HG03175 (cell line): ENCODE data around the gene ZFAND3.
"Not testable (repeated sequence)": the region's sequence is repeated elsewhere in the genome, so short reads cannot be mapped to it uniquely, and the experiment has no call there.

Experiments
- ATAC-seq: cut with Tn5 transposase; IDR thresholded peaks from one replicate; pipeline ENCODE4 v1.9.1; 2021; ENCODE audit warnings: mild to moderate bottlenecking, moderate library complexity; ENCODE audit not compliant: unreplicated experiment

The ZFAND3 gene

DNA sequence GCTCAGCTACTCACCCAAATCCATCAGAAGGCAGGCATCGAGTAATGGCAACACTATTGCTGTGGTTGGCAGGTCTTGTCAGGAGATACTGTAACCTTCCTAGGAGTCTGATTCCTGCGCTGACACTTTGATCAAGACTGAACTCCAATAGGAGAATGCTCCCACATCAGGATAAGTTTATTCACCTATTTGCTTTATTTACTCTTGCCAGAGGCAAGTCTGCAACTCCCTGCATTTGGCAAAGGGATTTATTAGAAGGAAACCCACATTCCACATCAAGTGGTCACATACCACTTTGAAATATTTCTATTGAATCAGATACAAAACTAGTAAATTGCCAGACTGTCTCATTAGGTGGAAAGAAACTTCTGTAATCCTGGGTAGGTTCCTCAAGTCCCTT is 43.5 kb downstream of the ZFAND3 start:
- no peak for ATAC-seq

DNA sequence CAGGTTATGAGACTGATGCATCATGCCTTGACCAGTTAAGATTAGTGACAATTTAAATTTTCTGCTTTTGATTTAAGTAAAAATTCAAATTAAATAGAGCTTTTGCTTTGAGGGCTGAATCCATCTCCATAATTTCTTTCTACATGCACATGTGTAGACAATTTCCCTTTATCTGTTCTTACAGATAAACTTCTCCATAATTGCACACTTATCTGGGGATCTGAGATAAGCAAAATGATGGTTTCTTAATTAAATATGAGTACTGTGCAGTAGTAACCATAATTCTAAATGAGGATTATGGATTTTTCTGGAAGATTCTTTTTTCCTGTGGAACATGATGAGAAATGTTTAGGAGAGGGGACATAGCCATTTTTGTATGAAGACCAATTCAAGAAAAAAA is 44.7 kb downstream of the ZFAND3 start:
- ATAC-seq: no peak

DNA sequence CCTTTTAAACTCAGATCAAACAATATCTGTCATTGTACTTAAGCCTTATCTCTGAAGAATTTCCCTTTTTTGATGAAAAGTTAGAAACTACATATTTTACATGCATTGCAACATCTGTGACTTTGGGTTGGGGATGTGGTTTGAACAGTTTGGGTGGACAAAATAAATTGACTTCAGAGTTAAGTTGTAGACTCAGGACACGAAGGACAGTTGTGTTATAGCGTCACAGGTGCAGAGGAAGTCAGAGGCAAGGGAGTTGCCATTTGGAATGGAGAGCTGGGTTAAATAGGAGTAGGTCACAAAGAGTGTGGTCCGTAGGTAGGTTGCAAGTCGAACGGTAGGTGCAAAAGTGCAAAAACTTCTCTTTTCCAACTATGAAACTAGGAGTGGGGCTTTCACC is 46.0 kb downstream of the ZFAND3 start:
- ATAC-seq: no peak

DNA sequence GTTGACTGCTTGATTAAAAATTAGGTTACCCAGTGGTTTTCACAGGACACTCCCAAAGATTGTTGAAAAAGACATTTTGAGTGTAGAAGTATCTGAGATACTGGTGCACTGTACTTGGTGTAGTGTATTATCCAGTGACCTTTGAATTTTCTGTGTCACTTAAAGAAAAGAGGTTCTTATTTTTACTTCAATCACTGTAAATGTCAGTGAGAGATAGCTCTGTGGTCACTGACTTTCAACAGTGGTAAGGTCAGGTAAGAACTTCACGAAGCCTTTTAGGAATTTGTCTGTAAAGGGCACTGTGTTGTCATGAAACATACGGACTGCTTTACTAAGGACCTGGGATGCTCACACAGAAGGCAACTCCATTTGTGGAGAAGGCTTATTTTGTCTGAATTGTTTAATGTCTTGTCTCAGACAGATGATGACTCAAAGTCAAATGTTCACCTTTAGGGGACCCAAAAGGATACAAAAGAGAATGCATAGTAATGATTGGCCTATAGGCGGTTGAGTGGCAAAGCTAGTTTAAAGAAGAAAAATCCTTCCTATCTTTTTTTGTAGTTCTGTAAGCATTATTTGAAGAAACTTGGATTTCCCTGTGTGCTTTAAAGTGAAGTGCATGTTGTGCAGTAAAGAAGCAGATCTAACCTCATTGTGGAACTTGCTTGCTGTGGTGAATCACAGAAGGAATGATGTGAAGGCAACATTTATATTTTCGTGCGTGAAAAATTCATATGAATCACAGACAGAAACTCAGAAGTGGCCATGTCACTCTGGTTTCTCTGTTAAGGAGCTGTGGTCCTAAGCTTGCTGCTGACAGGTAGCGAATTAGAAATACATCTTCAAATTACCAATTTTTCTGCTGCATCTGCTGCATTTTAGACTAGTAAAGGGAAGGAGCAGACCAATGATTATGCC is 47.3 kb downstream of the ZFAND3 start:
- ATAC-seq: no peak

DNA sequence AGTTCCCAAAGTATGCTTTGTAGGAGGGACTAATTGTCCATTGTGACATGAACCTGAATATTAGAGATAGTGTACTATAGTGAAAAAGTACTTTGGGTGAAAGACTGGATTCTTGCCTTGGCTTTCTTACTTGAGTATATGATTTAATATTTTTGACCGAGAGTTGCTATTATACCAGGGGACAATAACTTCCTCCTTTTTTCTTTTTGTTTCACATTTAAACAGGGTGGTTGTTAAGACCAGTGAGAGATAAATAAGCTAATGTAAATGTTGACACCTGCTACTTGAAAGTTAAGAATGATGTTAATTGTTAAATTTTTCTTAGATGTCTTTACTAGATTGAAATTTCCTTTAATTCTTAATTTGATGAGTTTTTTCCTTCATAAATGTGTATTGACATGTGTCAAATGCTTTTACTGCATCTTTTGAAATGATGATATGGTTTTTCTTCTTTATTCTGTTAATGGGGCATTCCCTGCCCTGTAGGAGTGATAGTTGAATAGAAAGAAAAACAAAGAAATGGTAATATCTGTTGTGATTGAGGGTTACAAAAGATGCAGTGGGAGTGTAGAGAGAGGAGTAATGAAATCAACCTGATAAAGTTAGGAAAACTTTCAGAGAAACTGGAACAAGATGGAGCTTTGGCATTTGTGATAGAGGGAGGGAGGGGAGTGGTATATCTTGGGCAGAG is 48.4 kb downstream of the ZFAND3 start:
- ATAC-seq: no peak

DNA sequence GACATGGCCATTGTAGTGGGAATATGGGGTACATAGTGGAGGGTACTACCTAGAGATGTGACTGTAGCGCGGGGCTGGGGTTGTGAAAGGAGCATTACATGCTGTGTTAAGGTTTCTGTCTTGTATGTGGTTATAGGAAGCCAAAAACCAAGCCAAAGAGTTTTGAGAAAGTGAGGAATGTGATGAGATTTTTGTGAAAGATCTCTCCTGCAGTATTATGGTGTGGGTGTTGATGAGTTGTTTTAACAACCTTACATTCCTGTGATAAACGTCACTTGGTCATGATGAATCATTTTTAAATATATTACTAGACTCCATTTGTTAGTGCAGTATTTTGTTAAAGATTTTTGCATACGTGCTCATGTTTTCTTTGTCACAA is 48.9 kb downstream of the ZFAND3 start:
- ATAC-seq: no peak

DNA sequence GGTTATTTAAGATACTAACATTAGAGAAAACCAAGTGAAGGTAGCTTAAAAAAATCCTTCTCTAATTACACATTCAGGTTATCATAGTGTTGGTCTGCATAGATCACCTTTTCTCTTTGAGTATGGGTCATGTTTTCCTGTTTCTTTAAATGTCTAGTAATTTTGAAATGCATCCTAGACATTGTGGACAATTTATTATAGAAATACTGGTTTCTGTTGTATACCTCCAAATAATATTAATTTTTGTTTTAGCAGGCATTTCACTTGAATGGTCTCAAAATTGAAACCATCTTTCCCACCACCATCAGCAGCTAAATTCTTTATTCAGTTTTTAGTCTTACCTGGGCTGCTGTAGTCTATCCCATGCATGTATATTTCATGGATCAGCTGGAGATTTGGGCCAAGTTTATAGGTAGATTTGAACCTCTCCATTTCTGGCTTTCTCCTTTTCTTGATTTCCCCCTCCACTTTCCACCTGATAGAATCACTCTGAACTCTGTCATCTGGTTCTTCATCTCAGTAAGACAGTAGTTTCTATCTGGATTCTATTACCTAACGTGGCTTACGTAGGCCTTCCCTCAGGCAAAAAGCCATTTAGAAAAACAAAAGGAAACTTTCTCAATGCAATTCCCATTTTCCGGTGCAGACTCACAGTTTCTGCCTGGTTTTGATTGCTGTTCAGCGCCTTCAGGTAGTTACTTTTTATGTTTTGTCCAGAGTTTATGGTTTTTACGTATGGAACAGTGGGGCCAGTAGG is 52.3 kb downstream of the ZFAND3 start:
- no peak for ATAC-seq

DNA sequence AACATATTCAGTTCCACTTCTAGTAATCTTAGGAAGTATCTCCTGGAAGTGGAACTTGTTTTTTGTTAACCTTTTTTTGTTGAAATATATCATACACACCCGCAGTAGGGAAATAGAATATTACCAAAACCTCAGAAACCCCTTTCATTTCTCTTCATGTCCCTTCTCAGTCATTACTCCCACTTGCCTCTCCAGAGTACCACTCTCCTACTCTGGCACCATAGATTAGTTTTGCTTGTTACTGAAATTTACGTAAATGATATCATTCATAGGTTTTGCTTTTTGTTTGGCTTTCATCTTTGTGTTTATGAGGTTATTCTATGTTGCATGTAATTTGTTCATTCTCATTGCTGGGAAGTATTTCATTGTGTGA is 52.8 kb downstream of the ZFAND3 start:
- ATAC-seq: no peak

DNA sequence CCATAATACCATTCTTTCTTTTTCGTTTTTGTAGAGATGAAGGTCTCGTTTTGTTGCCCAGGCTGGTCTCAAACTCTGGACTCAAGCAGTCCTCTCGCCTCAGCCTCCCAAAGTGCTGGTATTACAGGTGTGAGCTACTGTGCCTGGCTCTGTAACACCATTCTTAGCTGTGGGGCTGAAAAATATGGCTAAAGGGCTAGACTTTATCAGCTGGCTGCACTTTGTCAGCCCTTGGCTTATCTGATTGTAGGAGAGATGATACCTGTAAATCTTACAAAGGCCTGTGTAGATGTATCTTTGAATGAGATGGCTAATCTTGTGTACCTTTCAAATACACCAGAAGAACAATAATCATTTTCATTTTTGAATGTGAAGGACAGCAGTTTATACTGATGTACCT is 55.2 kb downstream of the ZFAND3 start:
- ATAC-seq: no peak

DNA sequence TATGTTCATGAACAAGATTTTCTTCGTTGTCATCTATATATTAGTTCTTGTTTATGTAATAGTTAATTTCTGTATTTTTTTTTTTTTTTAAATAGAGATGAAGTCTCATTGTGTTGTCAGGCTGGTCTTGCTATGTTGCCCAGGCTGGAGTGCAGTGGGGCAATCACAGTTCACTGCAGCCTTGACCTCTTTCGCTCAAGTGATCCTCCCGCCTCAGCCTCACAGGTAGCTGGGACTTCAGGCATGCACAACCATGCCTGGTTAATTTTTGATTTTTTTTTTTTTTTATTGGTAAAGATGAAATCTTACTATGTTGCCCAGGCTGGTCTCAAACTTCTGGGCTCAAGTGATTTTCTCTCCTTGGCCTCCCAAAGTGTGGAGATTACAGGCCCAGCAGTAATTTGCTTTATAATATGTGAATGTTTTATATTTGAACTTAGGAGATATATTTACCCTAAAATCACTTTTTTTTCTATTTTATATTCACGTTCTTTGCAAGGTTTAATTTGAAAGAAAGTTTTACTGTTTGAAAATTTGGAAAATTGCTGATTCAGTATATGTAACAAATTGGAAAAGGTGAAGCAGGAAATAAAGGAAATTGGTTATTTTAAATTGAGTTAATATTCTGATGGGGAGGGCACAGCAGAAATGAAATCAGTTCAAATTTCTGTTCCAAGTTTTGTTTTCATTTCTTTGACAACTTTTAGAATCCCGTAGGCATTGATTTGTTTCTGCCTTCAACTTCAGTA is 56.2 kb downstream of the ZFAND3 start:
- ATAC-seq: no peak

DNA sequence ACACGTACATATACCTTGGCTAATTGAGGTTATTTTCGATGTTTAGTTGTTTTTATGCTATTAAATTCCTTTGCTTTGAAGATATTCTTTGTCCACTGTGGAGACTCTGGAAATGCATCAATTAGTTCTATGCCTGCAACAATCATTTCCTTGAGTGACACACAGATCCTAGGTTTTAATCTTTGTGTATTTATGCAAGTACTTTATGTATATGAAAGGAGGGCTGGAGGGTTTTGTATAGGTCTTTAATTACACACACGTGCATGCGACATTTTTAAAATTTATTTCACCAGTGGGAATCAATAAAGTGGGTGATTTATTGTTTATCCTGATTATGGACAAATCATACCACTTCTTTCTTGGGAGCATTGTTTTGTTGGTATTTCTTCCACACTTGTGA is 57.3 kb downstream of the ZFAND3 start:
- no peak for ATAC-seq

DNA sequence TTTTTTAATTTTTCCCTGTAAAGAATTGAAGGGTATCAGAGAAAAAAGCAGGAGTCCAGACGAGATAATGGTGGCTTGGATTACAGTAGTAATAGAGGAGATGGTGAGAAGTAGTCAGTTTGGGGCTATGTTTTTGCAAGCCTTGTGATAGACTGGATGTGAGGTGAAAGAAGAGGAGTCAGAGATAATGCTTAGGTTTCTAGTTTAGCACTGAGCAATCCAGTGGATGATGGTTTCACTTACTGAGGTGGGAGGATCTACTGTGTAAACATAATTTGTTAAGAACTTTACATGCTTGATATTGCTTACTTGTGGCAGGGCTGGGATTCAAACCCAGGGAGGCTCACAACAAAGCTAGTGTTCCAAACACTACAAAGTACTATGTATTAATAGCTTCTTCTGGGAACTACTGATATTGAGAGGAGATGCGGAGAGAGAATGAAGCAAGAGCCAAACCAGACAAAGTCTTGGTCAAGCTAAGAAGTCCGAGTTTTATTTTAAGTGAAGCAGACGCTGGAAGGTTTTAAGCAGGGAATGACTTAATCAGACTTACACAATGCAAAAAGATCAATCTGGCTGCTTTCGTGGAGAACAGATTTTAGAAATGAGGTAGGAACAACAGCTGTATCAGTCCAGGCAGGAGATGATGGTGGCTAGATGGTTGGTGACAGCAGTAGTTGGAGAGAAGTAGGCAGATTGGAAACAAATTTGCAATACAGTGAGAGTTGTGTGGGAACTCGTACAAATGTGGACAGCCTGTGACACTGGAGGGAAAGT is 58.0 kb downstream of the ZFAND3 start:
- no peak for ATAC-seq

DNA sequence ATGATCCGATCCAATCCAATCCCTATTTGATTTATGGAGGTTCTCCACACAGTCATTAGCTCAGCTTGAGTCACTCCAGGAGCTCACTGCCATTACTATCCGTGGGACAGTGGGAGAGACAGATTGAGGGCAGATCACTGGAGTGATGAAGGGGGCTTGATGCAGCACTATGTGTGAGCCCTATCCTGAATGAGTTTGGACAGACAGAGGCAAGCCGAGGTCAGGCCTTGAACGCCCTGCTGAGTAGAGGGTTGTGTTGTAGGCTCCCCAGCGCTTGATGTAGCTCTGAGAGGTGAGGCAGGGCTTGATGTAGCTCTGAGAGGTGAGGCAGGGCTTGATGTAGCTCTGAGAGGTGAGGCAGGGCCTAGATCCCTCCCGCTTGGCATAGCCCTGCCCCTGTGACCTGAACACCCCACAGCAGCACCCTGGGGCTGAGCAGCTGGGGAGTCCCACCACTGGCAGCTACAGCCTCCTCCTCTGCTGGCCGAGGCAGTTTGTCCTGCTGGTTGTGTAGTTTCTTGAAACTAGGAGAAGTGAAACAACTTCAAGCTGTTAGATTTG is 58.7 kb downstream of the ZFAND3 start:
- no peak for ATAC-seq

DNA sequence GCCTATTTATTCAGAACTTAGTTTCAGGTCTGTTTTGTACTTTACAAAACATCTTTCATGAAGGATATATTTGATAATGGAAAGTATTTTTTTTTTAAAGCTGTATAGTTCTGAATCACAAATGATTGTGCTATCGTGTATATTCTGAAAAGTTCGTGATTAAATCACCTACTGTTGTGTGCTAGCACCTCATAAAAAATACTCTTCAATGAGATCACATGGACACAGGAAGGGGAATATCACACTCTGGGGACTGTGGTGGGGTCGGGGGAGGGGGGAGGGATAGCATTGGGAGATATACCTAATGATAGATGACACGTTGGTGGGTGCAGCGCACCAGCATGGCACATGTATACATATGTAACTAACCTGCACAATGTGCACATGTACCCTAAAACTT is 61.1 kb downstream of the ZFAND3 start:
- not testable (repeated sequence) for ATAC-seq

DNA sequence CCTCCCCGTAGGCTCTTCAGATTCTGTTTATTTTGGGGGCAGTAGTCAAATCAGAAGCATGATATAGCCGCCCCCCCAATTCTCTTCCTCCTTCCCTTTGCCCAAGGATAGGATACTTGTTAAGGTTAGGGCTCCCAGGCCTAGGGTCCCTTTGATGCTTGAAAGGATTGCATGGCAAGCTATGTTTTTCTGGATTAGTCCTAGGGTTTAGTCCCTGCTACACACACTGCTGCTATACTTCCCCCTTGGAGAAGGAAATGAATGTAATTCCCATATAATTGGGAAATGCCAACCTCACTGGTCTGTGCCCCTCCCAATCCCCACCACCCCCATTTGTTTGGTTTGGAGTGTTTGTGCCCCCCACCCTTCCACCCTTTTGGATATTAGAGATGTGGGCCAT is 62.8 kb downstream of the ZFAND3 start:
- ATAC-seq: no peak

DNA sequence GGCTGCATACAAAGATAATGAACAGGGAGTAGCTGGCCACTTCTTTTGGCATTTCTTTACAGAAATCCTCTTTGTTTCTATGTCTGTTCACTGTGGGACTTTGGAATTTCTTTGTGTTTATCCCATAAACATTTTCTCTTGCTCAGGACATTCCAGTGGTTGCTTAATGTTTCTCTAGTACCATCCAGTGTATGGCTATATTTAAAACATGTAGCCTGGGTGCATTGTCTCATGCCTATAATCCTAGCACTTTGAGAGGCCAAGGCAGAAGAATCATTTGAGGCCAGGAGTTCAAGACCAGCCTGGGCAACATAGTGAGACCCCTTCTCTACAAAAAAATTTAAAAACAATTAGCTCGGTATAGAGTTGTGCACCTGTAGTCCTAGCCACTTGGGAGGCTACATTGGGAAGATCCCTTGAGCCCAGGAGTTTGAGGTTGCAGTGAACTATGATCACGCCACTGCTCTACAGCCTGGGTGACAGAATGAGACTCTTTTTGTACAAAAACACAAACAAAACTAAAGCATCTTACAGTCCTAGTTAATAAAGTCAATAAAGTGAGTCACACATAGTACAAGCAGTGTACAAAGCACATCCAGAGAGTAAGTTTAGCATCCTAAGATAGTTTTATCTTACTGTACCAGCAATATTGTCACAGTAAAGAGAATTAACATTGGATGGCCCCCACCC is 63.3 kb downstream of the ZFAND3 start:
- ATAC-seq: no peak

DNA sequence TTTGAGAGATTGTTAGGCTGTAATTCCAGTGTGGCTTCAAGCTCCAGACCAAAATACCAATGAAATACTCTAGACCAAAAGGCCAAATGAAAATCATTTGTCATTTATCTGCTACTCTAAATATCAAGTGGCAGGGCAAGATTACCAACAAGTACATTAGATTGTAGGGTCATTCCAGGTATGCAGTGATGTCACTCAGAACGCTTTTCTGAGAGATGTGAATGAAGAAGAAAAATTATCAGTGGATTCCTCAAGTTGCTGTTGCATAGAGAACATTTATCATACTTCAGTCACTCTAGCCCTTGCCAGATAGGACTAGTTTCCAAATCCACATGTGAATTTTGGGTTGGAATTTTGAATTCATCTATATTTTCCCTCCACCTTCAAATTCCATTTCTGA is 65.0 kb downstream of the ZFAND3 start:
- no peak for ATAC-seq

DNA sequence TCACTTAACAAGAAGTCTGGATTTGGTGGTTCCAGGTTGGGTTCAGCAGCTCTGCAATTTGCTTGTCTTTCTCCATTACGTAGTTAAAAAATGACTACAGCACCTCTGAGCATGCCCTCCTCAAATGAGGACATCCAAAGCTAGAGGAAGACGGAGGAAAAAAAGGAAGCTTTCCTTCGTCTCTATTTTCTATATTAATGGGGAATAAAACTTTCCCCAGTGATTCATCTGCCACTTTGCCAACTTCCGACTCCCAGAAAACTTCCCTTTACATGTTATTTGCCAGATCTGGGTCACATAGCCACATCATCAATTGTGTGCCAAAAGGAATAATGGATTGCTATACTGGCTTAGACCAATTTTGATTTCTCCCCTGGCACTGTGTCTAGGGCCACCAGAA is 69.5 kb downstream of the ZFAND3 start:
- no peak for ATAC-seq

DNA sequence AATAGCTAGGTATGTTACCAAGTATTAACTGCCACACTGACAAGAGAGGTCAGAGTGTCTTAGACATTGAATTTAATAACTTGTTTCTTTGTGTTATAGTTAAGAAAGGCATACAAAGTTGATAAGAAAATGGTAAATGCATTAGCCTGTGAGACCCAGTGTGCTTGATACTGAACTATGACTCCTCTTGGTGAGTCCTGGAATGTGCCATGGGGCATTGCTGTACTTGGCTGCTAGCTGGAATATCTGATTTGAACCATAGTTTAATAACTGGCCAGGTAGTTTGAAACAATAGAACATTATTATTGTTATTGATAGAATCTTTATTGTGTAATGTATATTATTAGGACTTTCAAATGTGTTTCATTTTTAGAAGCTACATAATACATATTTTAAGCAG is 70.0 kb downstream of the ZFAND3 start:
- ATAC-seq: no peak
